KOPT-K1 (cell line): ENCODE measurements around the gene NRAP.

Experiments
- H3K27ac ChIP-seq: fragments of 200-600 bp; sonication (generic); 2 replicates; pipeline ENCODE4 v1.5.1; 2016; ENCODE audit warnings: antibody characterized with exemption, mild to moderate bottlenecking, low read depth, low read length; ENCODE audit not compliant: poor library complexity, severe bottlenecking
- H3K36me3 ChIP-seq: fragments of 200-600 bp; sonication (generic); 2 replicates; pipeline ENCODE4 v1.5.1; 2017; ENCODE audit warnings: antibody characterized with exemption, mild to moderate bottlenecking, low read length, moderate library complexity; ENCODE audit not compliant: insufficient read depth
- H3K9me3 ChIP-seq: fragments of 200-600 bp; sonication (generic); 2 replicates; pipeline ENCODE4 v1.5.1; 2017; ENCODE audit warnings: antibody characterized with exemption, low read length, mild to moderate bottlenecking; ENCODE audit not compliant: insufficient read depth, poor library complexity, severe bottlenecking

The NRAP gene

DNA sequence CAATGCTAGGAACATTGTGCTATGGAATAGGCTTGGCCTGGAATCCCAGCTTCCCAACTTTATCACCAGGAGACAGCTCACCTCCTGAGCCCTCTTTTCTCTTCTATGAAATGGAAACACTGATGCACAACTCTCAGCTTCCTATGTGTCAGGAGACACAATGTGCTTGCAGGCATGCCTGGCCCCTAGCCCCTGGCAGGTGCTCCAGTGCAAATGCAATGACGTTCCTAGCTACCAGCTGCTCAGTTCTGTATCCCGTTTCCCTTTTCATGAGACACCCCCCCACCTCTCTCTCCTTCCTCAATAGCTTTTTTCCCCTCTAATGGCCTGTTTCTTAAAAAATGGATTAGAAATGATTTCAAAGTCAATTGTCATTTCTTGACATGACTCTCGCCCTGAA lies 80.3 kb downstream of the NRAP start:
- H3K9me3 ChIP-seq = no peaks in the 10 kb centered on the region
- H3K36me3 ChIP-seq = no peaks in the 10 kb centered on the region
- no peak overlapping the region for H3K27ac ChIP-seq

DNA sequence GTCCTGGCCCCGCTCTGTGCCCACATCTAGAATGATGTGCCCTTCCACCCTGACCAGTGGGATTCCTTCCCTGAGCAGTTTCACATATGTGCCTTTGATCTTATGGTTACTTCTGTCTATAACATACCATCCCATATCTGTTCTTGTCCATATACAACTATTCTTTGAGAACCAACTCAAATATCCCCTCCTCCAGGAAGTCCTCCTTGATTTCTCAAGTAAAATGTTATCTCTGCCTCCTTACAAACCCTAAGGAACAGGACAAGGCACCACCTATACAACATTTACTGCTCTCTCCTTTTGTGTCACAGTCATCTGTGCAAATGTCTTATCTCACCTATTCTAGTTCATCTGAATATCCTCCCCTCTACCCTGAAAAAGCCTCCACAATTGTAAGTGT lies 82.7 kb downstream of the NRAP start:
- Histone ChIP-seq H3K27ac (no peak overlapping the region), H3K9me3 (no peaks in the 10 kb centered on the region), H3K36me3 (no peaks in the 10 kb centered on the region)

DNA sequence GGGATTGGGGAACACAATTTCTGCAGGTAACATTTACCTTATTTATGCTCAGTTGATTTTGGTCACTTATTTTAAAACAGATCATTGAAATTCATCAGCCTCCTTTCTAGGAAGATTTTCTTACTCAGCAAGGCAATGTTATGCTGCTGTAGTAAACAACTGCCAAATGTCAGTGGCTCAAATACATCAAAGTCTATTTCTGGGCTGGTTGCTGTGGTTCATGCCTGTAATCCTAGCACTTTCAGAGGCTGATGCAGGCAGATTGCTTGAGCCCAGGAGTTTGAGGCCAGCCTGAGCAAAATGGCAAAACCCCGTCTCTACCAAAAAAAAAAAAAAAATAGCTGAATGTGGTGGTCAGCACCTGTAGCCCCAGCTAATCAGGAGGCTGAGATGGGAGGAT lies 85.1 kb downstream of the NRAP start:
- no peaks in the 10 kb centered on the region for H3K36me3 ChIP-seq
- H3K9me3 ChIP-seq = no peaks in the 10 kb centered on the region
- H3K27ac ChIP-seq = no peak overlapping the region

DNA sequence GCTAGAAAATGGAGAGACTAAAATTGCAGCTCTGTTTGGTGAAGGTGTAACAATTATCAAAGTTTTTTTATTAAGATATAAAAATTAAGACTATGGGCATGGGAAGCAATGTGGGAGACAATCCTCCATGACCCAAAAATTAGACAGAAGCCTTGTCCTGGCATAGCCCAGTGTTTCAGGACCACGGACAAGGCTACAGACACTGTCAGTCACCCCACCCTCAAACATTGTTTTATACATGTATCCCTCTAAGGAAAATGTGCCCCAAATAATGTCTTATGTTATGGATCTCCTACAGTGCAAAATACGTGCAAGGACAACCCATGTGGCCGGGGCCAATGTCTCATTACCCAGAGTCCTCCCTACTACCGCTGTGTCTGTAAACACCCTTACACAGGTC lies 87.0 kb downstream of the NRAP start:
- H3K9me3 ChIP-seq = no peaks in the 10 kb centered on the region
- H3K27ac ChIP-seq = no peak overlapping the region
- H3K36me3 ChIP-seq = no peaks in the 10 kb centered on the region

DNA sequence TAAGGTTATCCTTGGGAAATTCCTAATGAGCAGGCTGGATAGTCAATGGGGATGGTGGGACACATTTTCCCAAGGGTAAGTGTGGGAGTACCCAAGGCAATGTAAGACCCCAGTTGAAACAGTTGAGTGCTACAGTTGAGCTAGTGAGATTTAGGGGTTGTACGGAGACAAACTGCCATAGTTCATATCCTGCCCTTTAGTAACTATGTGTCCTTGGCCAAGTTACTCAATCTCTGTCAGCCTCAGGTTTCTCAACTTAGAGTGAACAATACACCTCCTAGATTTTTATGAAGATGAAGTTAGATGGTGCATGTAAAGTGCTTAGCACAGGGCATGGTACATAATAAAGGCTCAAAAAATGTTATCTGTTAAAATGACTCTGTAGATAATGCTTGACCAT lies 90.5 kb downstream of the NRAP start:
- Histone ChIP-seq H3K9me3 (no peaks in the 10 kb centered on the region), H3K36me3 (no peaks in the 10 kb centered on the region), H3K27ac (no peak overlapping the region)

DNA sequence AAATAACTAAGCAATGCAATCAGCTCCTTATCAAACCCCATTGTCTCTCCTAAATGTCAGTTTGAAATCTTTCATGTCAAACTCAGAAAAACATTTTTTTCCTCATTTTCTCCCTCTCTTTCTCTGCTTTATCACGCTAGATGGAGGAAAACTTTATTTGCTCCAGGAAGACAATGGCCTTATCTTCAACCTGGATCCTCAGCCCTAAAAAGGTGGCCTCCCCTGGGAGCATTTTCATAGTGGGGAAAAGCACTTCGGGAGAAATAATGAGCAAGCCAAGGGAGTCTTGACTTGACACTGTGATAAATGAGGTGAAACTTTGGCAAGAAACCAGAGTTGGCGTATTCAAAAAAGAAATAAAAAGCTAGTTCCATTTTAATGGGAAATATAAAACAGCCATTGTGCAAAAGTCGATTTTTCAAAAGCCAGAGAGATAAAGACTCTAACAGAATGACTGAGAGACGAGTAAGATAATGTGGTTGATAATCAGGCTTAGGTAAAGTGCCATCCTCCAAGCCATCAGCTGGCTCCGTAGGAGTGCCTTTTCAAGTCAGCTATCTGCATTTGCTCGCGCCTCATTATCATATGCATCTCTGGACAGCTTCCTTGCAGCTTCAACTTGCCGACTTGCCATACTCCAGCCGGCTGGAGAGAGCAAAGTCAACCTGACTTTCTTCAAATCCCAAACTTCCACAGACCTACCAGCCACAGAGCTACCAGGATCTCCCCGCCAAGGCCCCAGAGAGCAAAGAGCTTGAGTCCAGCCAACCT lies 91.1 kb downstream of the NRAP start:
- H3K9me3 ChIP-seq = no peaks in the 10 kb centered on the region
- no peaks in the 10 kb centered on the region for H3K36me3 ChIP-seq
- H3K27ac ChIP-seq = no peak overlapping the region

DNA sequence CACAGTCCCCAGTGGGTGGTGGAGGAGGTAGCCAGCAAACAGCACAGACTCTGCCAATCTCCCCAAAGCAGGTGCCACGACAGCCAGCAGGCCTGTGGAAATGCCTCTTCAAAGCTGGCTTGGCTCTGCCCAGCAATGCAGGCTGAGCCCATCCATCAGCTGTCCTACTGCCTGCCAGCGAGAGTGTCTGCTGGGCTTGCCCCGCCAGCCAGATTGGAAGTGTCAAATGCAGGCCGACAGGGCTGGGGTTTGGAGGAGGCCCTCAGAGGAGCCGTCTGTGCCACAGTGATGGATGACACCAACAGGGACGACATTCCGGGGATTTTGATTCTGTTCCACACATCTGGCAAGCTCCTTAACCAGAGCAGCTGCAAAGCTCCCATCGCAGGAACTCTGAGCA lies 94.3 kb downstream of the NRAP start:
- H3K9me3 ChIP-seq = no peaks in the 10 kb centered on the region
- H3K27ac ChIP-seq = no peak overlapping the region
- no peaks in the 10 kb centered on the region for H3K36me3 ChIP-seq

DNA sequence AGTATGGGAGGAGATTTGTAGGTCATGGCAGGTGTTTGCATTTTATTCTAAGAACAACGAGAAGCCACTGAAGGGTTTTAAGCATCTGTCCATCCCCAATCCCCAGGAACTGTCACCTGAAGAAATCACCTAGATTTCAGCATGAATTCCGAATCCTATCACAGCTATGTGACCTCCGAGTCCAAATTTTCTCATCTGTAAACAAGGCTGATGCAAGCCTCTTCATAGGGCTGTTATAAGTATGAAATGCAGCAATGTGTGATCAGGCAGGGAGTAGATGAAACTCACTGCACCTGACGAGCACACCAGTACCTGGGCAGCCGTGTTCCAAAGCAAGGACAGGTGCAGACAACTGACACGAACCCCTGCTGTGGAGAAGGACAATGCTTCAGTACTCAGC lies 97.0 kb downstream of the NRAP start:
- H3K36me3 ChIP-seq = no peaks in the 10 kb centered on the region
- H3K27ac ChIP-seq = no peak overlapping the region
- no peaks in the 10 kb centered on the region for H3K9me3 ChIP-seq

DNA sequence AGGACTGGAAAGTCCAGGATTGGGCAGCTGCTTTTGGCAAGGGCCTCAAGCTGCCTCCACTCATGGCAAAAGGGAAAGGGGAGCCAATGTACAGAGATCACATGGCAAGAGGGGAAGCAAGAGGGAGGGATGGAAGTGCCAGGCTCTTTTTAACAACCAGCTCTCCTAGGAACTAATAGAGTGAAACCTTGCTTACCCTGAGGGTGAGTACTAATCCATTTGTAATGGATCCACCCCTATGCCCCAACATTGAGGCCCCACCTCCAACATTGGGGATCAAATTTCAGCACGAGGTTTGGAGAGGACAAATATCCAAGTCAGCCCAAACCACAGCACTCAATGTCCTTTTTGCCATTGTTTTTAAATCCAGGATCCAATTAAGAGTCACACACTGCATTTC lies 98.5 kb downstream of the NRAP start:
- H3K36me3 ChIP-seq = no peaks in the 10 kb centered on the region
- no peaks in the 10 kb centered on the region for H3K9me3 ChIP-seq
- H3K27ac ChIP-seq = no peak overlapping the region

DNA sequence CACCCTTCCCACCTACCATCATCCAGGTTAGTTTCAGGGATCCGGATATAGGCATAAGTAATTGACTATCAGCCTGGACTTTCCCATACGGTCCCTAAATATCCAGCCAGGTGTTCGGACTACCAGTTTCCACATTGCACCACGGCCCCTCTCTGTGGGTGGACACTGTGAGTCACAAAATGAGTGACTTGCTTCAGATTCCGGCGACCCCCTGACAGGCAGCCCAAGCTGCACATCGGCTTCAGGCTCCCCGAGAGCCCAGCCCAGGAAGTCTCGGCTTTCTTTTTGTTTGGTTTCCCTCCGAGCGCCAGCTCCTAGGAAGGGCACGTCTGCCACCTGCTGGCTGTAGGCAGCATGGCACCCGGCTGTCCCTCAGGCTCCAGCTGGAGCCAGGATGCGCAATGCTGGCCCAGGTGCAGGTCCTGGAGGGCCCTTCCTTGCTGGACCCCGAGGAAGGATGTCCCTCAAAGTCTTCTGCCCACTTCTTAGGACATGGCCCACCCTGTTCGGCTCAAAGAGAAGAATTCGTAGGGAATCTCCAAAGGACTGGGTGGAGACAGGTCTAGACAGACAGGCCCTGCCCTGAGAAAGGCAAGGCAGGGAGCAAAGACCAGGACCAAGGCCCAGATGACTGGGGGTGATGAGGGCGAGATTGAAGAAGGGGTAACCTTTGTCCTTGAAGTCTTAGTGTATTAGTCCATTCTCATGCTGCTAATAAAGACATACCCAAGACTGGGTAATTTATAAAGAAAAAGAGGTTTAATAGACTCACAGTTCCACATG lies 100.3 kb downstream of the NRAP start:
- H3K36me3 ChIP-seq = no peaks in the 10 kb centered on the region
- H3K27ac ChIP-seq = no peak overlapping the region
- no peaks in the 10 kb centered on the region for H3K9me3 ChIP-seq

DNA sequence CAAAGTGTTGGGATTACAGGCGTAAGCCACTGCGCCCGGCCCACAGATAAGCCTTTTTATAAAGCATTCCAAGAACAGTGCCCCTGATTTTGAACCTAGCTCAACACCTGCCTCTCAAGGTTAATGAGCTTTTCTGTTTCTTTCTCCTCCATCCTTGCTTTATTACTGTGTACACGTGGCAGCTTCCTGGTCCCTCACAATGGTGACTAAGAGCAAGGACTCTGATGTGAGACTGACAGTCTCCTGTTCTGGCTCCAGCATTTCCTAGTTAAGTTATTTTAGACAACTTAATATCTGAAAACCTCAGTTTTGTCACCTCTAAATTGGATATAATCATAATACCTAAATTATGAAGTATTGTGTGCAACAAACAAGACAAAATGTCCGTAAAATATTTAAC lies 101.1 kb downstream of the NRAP start:
- H3K36me3 ChIP-seq = no peaks in the 10 kb centered on the region
- no peak overlapping the region for H3K27ac ChIP-seq
- no peaks in the 10 kb centered on the region for H3K9me3 ChIP-seq

DNA sequence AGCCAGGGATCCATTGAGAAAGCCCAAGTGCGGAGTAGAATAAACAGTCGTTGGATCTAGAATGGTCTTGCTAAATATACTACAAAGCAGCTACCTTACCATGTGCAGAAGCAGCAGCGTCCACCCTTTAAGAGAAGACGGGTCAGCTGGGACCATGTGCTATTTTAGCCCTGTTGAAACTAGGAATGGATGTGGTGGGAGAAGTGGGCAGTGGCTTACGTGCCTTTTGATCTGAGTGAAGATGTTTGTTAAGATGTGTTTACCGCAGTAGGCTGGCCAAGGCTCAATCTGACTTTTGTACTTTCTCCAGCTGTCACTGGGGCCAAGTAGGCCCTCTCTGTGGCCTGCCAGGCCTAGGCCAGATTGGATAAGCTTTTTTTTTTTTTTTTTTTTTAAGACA lies 101.8 kb downstream of the NRAP start:
- Histone ChIP-seq H3K27ac (no peak overlapping the region), H3K9me3 (no peaks in the 10 kb centered on the region), H3K36me3 (no peaks in the 10 kb centered on the region)

DNA sequence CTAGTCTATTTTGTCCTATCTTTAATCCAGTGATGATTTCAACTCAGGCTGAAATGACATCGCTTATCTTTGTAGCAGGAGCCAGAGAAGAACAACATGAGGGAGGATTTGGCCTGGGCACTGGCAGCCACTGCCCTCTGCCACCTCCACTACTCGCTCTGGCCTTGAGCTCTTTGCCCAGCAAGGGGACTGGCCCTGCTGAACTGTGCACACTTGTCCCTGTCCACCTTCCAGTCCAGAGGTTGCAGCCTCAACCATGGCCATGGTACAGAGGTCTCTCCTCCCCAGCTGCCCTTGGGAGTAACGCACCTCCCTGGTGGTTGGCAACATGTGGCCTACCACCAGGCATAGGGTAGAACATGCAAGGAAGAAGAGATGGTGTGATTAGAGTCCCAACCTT lies 102.6 kb downstream of the NRAP start:
- Histone ChIP-seq H3K27ac (no peak overlapping the region), H3K9me3 (no peaks in the 10 kb centered on the region), H3K36me3 (no peaks in the 10 kb centered on the region)

DNA sequence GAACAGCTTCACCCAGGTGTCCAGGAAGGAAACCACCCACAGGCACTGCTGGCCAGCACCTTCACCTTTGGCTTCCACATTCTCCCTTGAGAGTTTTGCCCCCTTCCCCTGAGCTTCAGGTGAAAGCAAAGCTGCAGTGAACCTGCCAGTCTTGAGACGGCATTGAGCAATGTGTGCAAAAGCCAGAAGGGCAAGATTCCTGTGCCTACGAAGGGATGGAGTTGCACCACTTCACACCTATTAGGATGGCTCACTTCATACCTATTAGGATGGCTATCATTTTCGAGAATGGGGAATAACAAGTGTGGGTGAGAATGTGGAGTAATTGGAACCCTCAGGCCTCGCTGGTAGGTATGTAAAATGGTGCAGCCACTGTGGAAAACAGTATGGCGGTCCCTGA lies 103.8 kb downstream of the NRAP start:
- H3K9me3 ChIP-seq = no peaks in the 10 kb centered on the region
- no peak overlapping the region for H3K27ac ChIP-seq
- no peaks in the 10 kb centered on the region for H3K36me3 ChIP-seq

DNA sequence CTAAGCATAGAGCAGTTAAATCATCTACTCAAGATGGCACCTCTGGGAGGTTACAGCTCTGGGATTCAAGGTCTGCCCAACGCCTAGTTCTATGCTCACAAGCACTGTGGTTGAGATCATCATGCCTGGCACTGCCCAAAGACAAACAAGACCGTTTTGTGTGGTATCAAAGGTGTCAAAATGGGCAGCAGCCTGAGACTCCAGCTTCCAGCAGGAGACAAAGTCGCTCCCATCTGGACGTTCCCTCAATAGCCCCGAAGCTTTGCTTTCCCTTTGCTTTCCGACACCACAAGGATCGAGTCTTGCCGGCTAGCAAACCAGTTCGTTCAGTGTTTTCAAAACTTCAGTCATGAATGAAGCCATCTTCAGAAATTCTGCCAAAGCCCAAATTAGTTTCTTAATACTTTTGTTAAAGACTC lies 105.9 kb downstream of the NRAP start:
- no peaks in the 10 kb centered on the region for H3K36me3 ChIP-seq
- no peak overlapping the region for H3K27ac ChIP-seq
- no peaks in the 10 kb centered on the region for H3K9me3 ChIP-seq

DNA sequence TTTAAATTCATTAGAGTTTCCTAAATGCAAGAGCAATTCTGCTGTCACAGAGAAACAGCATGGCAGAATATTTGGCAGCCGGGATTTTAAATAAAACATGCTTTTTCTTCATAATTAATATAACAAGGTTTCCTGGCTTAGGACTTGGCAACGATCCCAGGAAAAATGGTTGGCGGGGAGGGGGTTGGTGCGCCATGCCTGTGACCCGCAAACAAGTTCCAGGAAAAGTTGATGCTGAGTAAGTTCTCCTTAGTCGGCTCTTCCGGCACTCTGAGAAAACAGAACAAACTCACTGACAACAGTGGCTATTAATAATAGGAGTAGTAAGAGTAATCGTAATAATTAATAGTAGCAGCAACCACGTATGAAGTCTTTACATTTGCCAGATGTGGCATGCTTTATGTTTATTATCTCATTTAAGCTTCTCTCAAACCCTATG lies 106.4 kb downstream of the NRAP start:
- H3K9me3 ChIP-seq = no peaks in the 10 kb centered on the region
- no peak overlapping the region for H3K27ac ChIP-seq
- H3K36me3 ChIP-seq = no peaks in the 10 kb centered on the region
